Effector memory CD4-positive, alpha-beta T cell (primary cell): ENCODE data around the gene KLF14.

Experiments used
- DNase-seq, 3 donors: peaks; one replicate each; pipeline ENCODE4 v3.0.0-alpha.2; 2020
- H3K27ac ChIP-seq: 2 replicates; pipeline ENCODE4 v1.7.0; 2013; ENCODE audit warnings: mild to moderate bottlenecking, low read length, moderate library complexity; ENCODE audit not compliant: insufficient read depth, poor library complexity, severe bottlenecking
- H3K27me3 ChIP-seq: replicated peaks from 2 replicates; pipeline ENCODE4 v1.7.0; 2013; ENCODE audit warnings: mild to moderate bottlenecking, low read length; ENCODE audit not compliant: insufficient read depth, control insufficient read depth, poor library complexity, severe bottlenecking
- H3K36me3 ChIP-seq: 2 replicates; pipeline ENCODE4 v1.7.0; 2013; ENCODE audit warnings: mild to moderate bottlenecking, low read length, moderate library complexity; ENCODE audit not compliant: control insufficient read depth, insufficient read depth
- H3K4me1 ChIP-seq: 2 replicates; pipeline ENCODE4 v1.7.0; 2013; ENCODE audit warnings: low read length, mild to moderate bottlenecking; ENCODE audit not compliant: control insufficient read depth, insufficient read depth, poor library complexity, severe bottlenecking
- H3K4me3 ChIP-seq: 2 replicates; pipeline ENCODE4 v1.7.0; 2013; ENCODE audit warnings: low read length, low read depth, mild to moderate bottlenecking; ENCODE audit not compliant: insufficient read depth, poor library complexity, severe bottlenecking
- H3K9me3 ChIP-seq: 2 replicates; pipeline ENCODE4 v1.7.0; 2013; ENCODE audit warnings: mild to moderate bottlenecking, low read length, moderate library complexity; ENCODE audit not compliant: control insufficient read depth

KLF14 gene

DNA sequence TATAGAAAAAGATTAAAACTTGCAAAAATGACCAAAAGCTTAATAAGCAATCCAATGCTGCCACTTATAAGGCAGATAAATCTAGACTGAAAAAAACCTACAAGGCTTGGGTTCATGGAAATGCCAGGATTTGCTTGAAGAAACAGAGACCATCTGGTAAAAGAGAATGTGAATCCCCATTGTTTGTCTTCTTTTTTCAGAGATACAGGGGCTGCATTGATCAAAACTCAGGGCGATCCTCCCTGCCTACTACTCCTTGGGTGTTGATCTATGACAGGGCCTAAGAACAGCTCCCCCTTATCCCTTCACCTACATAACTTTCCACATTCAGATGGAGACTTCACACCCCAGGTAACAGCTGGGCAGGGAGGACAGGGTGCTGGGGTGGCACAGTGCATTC is 44.3 kb downstream of the KLF14 start:
- Histone ChIP-seq H3K27ac (no peak overlapping the region), H3K4me3 (no peak overlapping the region), H3K27me3 (no peaks in the 10 kb centered on the region), H3K9me3 (no peaks in the 10 kb centered on the region), H3K36me3 (no peaks in the 10 kb centered on the region), H3K4me1 (no peaks in the 10 kb centered on the region)
- DNase-seq, result no peak

GRCh38 chr7:130683026-130683425 is 51.0 kb downstream of the KLF14 start:
- no peaks in the 10 kb centered on the region for H3K9me3 ChIP-seq
- H3K4me3 ChIP-seq, result no peak overlapping the region
- H3K27me3 ChIP-seq, result no peaks in the 10 kb centered on the region
- no peaks in the 10 kb centered on the region for H3K36me3 ChIP-seq
- H3K27ac ChIP-seq, result no peak overlapping the region
- H3K4me1 ChIP-seq, result no peaks in the 10 kb centered on the region
- no peak for DNase-seq
